OCI-LY3 (cell line): ENCODE data around the gene WASF2.

Experiments used
- H2AFZ ChIP-seq: fragments of 200-600, 300-600 bp; shearing (Covaris generic); 2 replicates; pipeline ENCODE4 v1.6.0; 2014; ENCODE audit warnings: antibody characterized with exemption, low read depth, low read length
- H3K27ac ChIP-seq: fragments of 200-600, 300-600 bp; sonication (generic); 2 replicates; pipeline ENCODE4 v1.5.1; 2014; ENCODE audit warnings: mild to moderate bottlenecking, low read length, moderate library complexity, mixed read lengths
- H3K27me3 ChIP-seq: fragments of 200-600, 300-600 bp; sonication (generic); 2 replicates; pipeline ENCODE4 v1.6.1; 2014; ENCODE audit warnings: low read depth, low read length, mixed read lengths
- H3K36me3 ChIP-seq: fragments of 200-600, 300-600 bp; sonication (generic); replicated peaks from 2 replicates; pipeline ENCODE3; 2014; ENCODE audit warnings: low read depth, low read length, mixed read lengths
- H3K4me1 ChIP-seq: fragments of 300-600, 200-600 bp; sonication (generic); 2 replicates; pipeline ENCODE4 v1.6.1; 2014; ENCODE audit warnings: low read length, mixed read lengths
- H3K4me2 ChIP-seq: fragments of 200-600, 300-600 bp; sonication (generic); 2 replicates; pipeline ENCODE4 v1.6.1; 2014; ENCODE audit warnings: low read length, mixed read lengths
- H3K4me3 ChIP-seq: fragments of 300-600, 200-600 bp; sonication (generic); 2 replicates; pipeline ENCODE4 v1.5.1; 2014; ENCODE audit warnings: antibody characterized with exemption, mild to moderate bottlenecking, low read length, moderate library complexity
- H3K79me2 ChIP-seq: fragments of 300-600, 200-600 bp; shearing (Covaris generic); 2 replicates; pipeline ENCODE4 v1.6.1; 2014; ENCODE audit warnings: mild to moderate bottlenecking, low read length, mixed read lengths
- H3K9ac ChIP-seq: fragments of 300-600, 200-600 bp; shearing (Covaris generic); 2 replicates; pipeline ENCODE4 v1.6.0; 2014; ENCODE audit warnings: mild to moderate bottlenecking, low read length, moderate library complexity
- H3K9me3 ChIP-seq: fragments of 200-600, 300-600 bp; shearing (Covaris generic); 2 replicates; pipeline ENCODE4 v1.6.1; 2014; ENCODE audit warnings: low read length, mixed read lengths; ENCODE audit not compliant: insufficient read depth
- H4K20me1 ChIP-seq: fragments of 200-600, 300-600 bp; sonication (generic); 2 replicates; pipeline ENCODE4 v1.6.1; 2016; ENCODE audit warnings: low read length, mixed read lengths; ENCODE audit not compliant: insufficient read depth
- CTCF ChIP-seq: fragments of 200-600, 300-600 bp; sonication (generic); IDR thresholded peaks from 2 replicates; pipeline ENCODE4 v1.5.1; 2014; ENCODE audit warnings: antibody characterized with exemption, low read length, low read depth
- EZH2phosphoT487 ChIP-seq: fragments of 200-600 bp; shearing (Covaris generic); IDR thresholded peaks from 2 replicates; pipeline ENCODE4 v1.6.1; 2018; ENCODE audit warnings: antibody characterized with exemption, mixed run types, low read depth

WASF2 gene

GRCh38 chr1:27427816-27428315 lies 62.1 kb downstream of the WASF2 start:
- TF ChIP-seq EZH2phosphoT487 (no peak), CTCF (no peak)
- peaks cover 5% of the 10 kb centered on the region for H3K79me2 ChIP-seq
- no peak overlapping the region for H3K4me3 ChIP-seq
- H3K9ac ChIP-seq, result no peak overlapping the region
- H3K4me2 ChIP-seq, result 0 out of 2 replicates have a peak overlapping the region, but pooled peaks have one; percentile 37
- H4K20me1 ChIP-seq, result peaks cover 27% of the 10 kb centered on the region
- H3K9me3 ChIP-seq, result no peaks in the 10 kb centered on the region
- H3K27me3 ChIP-seq, result no peaks in the 10 kb centered on the region
- no peak overlapping the region for H2AFZ ChIP-seq
- H3K4me1 ChIP-seq, result peaks cover 30% of the 10 kb centered on the region
- H3K36me3 ChIP-seq, result peaks cover 6% of the 10 kb centered on the region
- no peak overlapping the region for H3K27ac ChIP-seq

- Histone ChIP-seq H3K79me2 (peaks cover 5% of the 10 kb centered on the region), H3K27me3 (no peaks in the 10 kb centered on the region), H3K4me1 (peaks cover 30% of the 10 kb centered on the region), H4K20me1 (peaks cover 27% of the 10 kb centered on the region), H2AFZ (no peak overlapping the region), H3K27ac (no peak overlapping the region), H3K4me3 (no peak overlapping the region), H3K9me3 (no peaks in the 10 kb centered on the region), H3K9ac (no peak overlapping the region), H3K36me3 (peaks cover 6% of the 10 kb centered on the region), H3K4me2 (peak overlapping the region; percentile 37)
- TF ChIP-seq EZH2phosphoT487, result no peak
These were observed 62.6 kb downstream of the WASF2 start for GRCh38 chr1:27427329-27427728.

- Histone ChIP-seq H3K9me3 (no peaks in the 10 kb centered on the region), H4K20me1 (0 out of 2 replicates have a peak, but pooled peaks cover 14% of the 10 kb centered on the region), H2AFZ (no peak overlapping the region), H3K79me2 (peaks cover 5% of the 10 kb centered on the region; the same call in 1 of the 2 replicates), H3K4me2 (no peak overlapping the region), H3K36me3 (peaks cover 6% of the 10 kb centered on the region), H3K4me3 (no peak overlapping the region), H3K27me3 (no peaks in the 10 kb centered on the region), H3K27ac (no peak overlapping the region), H3K9ac (no peak overlapping the region), H3K4me1 (peaks cover 38% of the 10 kb centered on the region)
- TF ChIP-seq CTCF (no peak), EZH2phosphoT487 (no peak)
These were observed 66.3 kb downstream of the WASF2 start for GRCh38 chr1:27423709-27424108.

- no peaks in the 10 kb centered on the region for H4K20me1 ChIP-seq
- no peak overlapping the region for H2AFZ ChIP-seq
- H3K4me2 ChIP-seq, result peak overlapping the region; percentile 89
These were observed 71.4 kb downstream of the WASF2 start for GRCh38 chr1:27418326-27419185.

More at GRCh38 chr1:27418326-27419185, 71.4 kb downstream of the WASF2 start:
- Histone ChIP-seq H3K36me3 (peaks cover 23% of the 10 kb centered on the region), H3K79me2 (peaks cover 5% of the 10 kb centered on the region; the same call in 1 of the 2 replicates), H3K27ac (peak overlapping the region; percentile 93), H3K9ac (peak overlapping the region; percentile 63), H3K4me1 (peaks cover 46% of the 10 kb centered on the region), H3K27me3 (no peaks in the 10 kb centered on the region), H3K9me3 (no peaks in the 10 kb centered on the region), H3K4me3 (peak overlapping the region; percentile 64)
- TF ChIP-seq EZH2phosphoT487 (no peak), CTCF (no peak)
